Endothelial cell of hepatic sinusoid (primary cell): Measurements from ENCODE around the gene ANKRD61.
"Not testable (repeated sequence)": the region's sequence is repeated elsewhere in the genome, so short reads cannot be mapped to it uniquely, and the experiment has no call there.

Experiments used
- in situ Hi-C: cut with HindIII; loops from 2 replicates; pipeline ENCODE4 v1.10.0; 2017; ENCODE audit warnings: low sequenced_read_pairs

Gene ANKRD61

DNA sequence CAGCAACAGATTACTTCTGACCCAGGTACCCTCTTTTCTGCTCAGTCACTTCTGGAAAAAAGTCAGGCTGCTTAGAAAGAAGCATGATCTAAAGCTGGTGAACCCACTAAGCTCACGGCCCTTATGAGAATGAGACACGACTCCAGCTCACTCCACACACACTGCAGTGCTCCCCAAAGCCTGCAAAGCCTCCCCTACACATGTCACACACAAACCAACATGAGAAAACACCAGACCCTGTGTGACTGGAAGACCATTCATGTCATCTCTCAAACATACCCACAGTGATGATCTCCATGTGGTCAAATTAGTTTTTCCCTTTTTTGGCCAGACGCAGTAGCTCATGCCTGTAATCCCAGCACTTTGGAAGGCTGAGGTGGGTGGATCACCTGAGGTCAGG is 391 bp downstream of the ANKRD61 start:
- in situ Hi-C loops, result loop anchor here (10.0 kb wide), 1 partner anchor 353 kb away; no protein-coding TSS in a partner anchor

DNA sequence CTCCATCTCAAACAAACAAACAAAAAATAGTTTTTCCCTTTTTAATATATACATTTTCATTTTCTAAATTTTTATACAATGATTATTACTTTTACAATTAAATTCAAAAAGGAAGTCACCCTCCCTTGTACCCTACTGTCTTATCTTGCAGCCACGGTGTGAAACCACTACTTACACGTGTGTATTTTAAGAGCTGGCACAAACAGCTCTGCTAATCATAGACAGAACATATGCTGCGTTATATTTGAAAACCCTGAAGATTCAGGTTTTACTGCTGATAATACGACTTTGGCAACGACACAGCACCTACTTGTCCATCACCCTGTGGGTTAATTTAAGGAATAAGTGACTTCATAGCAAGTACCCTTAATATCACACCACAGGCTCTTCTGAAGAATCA is 991 bp downstream of the ANKRD61 start:
- in situ Hi-C loops, result loop anchor here (10.0 kb wide), 1 partner anchor 353 kb away; no protein-coding TSS in a partner anchor

DNA sequence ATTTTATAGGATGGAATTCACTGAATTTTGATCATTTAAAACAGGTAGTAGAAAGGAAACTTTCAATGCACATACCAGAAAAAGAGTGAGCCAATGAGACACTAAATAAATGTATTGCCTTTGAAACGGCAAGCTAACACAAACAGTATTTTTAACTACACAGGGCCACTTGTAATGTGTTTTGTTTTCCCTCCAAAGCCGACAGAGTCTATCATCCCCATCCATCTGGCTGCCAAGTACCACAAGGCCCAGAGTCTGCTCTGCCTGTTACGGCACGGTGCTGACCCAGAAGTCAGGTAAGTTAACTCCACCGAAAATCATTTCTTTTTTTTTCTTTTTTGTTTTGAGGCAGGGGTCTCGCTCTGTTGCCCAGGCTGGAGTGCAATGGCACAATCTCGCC is 1.5 kb downstream of the ANKRD61 start:
- in situ Hi-C loops, result loop anchor here (10.0 kb wide), 1 partner anchor 352 kb away; no protein-coding TSS in a partner anchor

DNA sequence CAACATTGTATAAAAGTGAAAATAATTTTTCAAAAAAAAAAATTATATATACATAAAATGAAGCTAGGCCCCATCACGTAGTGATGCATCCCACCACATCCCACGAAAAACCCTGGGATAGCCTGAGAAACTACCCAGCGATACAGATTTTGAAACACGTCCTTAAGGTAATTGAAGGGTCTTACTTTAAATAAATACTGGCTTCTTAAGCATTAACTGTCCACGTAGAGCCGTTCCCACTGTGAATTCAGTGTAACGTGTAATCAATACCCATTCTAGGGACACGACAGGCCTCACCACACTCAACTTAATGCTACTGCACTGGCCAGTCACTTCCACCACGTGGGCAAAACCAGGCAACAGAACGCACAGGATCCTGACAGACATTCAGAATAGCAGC is 4.0 kb downstream of the ANKRD61 start:
- in situ Hi-C loops, result loop anchor here (10.0 kb wide), 1 partner anchor 350 kb away; no protein-coding TSS in a partner anchor

DNA sequence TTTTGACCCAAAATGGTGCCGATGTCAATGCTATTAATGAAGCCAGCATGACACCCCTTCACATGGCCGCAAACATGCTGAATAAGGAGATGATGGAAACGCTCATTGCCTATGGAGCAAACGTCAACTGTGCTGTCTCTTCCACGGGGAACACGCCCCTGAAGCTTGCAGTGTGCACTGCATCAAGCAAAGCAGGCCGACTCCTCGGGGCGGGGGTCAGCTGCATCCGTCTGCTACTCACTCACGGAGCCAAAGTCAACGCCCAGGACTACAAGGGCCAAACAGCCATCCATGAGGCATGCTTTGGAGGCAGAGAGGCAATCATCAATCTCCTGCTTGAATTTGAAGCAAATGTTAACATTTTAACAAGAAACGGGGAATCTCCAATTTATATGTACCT is 4.5 kb downstream of the ANKRD61 start:
- in situ Hi-C loops, result loop anchor here (10.0 kb wide), 1 partner anchor 349 kb away; no protein-coding TSS in a partner anchor

DNA sequence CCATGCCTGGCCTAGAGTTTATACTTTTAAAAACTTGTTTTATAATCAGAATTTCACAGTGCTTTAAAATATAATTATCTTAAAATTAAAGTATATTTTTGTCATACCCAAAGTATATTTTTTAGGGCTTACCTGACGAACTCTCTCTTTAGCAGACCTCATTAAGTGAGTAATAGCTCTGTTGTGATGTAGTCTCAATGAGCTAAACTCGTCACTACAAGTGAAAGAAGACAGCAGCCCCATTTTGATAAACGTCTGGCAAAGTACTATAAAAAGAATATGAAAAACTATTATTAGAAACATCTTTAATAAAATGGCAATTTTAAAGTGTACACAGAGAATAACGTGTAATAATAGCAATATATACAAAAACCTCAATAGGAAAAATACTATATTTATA is 18.6 kb downstream of the ANKRD61 start:
- in situ Hi-C loops, result no loop called here

DNA sequence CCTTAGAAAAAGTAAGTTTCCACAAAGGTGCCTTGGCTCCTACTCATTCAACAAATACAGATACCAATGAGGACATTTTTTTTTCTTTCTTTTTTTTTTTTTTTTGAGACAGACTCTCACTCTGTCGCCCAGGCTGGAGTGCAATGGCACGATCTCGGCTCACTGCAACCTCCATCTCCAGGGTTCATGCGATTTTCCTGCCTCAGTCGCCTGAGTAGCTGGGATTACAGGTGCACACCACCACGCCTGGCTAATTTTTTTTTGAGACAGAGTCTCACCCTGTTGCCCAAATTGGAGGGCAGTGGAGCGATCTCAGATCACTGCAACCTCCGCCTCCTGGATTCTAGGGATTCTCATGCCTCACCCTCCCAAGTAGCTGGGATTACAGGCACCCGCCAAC is 20.0 kb downstream of the ANKRD61 start:
- in situ Hi-C loops, result not testable (repeated sequence)

DNA sequence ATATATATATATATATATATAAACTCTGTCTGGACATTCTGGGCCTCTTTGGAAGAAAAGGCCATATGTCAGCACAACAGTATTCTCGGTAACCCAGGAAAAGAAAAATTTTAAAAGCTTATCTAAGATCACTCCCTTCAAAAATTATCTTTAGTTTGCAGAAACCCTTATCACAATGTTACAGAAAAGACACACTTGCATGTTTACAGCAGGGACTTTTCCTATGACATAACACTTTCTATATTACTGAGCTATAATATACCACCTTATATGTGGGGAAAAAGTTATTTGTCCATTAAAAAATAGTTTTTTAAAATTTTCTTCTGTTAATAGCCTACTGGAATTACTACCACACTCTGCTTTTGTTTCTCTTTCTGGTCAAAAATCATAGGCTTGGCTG is 25.4 kb downstream of the ANKRD61 start:
- in situ Hi-C loops, result no loop called here

DNA sequence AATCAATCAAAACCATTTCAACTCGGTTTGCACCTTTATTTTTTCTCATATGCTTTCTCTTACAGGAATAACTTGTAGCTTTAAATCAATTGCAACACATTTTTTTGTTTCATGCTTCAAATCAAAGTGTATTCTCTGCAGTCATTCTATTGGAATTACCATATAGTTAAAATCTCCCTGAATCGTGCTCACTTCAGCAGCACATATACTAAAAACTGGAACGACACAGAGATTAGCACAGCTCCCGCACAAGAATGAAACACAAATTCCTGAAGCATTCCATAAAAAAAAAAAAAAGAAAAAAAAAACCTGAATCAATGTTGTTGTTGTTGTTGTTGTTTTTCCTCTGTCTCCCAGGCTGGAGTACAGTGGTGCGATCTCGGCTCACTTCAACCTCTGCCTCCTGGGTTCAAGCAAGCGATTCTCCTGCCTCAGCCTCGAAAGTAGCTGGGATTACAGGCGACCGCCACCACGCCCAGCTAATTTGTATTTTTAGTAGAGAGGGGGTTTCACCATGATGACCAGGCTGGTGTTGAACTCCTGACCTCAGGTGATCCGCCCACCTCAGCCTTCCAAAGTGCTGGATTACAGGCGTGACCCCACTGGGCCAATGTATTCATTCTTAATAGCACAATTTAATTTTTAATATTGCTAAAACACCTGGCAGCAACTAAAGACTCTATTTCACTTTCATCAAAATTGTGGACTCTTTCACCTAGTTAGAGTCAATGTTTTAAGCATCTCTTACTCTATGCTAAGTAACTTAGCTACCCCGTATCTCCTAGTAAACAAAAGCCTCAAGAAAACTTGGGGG is 26.3 kb downstream of the ANKRD61 start:
- in situ Hi-C loops, result no loop called here

DNA sequence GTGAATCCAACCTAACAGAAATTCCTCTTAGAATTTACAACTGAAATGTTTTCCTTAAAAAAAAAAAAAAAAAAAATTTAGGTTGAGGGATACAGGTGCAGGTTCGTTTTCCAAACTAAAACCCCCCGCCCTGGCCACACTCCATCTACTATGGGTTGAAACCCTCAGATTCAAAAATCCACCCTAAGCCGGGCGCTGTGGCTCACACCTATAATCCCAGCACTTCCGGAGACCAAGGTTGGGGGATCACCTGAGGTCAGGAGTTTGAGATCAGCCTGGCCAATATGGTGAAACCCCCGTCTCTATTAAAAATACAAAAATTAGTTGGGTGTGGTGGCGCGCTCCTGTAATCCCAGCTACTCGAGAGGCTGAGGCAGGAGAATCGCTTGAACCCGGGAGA is 28.8 kb downstream of the ANKRD61 start:
- in situ Hi-C loops, result not testable (repeated sequence)

DNA sequence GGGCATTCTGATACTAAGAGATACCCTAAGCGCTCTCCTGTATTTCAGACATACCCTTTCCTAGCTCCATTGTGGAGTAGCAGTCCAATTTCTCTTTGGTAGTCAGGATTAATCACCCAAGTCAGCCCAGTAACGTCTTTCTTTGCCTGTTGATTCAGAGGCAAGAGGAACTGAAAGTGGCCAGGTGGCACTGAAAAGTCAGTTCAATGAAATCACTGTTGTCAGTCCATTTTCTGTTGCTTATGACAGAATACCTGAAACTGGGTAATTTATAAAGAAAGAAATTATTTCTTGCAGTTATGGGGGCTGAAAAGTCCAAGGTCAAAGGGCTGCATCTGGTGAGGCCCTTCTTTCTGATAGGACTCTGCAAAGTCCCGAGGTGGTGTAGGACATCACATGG is 40.2 kb downstream of the ANKRD61 start:
- in situ Hi-C loops, result no loop called here

DNA sequence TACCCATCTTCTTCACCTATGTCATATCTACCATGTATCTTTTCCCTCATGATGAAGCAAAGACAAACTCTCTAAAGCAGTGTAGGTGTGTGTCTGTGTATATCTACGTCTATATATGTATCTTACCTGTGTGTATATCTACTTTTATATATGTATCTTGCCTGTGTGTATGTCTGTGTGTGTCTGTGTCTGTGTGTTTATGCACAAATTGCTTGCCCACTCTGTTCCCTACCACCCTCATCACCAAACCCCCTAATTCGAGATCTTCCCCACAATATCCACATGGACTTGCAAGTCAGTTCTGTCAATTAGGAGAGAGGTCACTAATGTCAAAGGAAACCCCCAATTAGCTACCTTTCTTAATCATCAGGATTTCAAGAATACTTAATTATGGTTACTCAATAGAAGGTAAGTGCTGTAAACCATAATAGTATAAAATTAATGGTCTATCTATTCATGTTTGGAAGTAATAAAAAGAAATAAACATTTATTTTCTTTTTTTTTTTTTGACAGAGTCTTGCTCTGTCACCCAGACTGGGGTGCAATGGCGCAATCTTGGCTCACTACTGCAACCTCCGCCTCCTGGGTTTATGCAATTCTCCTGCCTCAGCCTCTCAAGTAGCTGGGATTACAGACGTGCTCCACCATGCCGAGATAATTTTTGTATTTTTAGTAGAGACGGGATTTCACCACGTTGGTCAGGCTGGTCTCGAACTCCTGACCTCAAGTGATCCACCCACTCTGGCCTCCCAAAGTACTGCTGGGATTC is 43.6 kb downstream of the ANKRD61 start:
- in situ Hi-C loops, result no loop called here

DNA sequence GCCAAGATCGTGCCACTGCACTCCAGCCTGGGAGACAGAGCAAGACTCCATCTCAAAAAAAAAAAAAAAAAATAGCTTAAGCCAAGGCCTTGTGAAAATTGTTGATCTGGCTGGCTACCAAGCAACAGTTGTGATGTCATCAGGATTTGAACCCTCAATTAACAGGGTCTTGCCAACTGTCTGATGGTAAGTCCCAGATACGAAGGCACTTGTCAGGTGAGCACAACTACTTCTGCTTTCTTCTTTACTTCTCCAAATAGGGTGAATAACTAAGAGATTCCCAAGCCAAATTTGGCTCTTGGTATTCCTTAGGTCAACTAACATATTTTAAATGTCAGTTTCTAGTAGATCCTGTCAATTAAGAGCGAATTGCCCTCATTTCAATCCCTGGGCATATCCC is 47.4 kb downstream of the ANKRD61 start:
- in situ Hi-C loops, result no loop called here

DNA sequence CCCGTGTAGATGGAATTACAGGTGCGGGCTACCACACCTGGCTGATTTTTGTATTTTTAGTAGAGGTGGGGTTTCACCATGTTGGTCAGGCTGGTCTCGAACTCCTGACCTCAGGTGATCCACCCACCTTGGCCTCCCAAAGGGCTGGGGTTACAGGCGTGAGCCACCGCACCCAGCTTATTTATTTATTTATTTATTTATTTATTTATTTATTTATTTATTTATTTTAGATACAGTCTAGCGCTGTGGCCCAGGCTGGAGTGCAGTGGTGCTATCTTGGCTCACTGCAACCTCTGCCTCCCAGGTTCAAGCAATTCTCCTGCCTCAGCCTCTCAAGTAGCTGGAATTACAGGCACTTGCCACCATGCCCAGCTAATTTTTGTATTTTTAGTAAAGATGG is 51.9 kb downstream of the ANKRD61 start:
- in situ Hi-C loops, result not testable (repeated sequence)
